Measurements from ENCODE around the gene TSPYL1.
"Not testable (repeated sequence)": the region's sequence is repeated elsewhere in the genome, so short reads cannot be mapped to it uniquely, and the experiment has no call there.

The TSPYL1 gene

GRCh38 chr6:116279232-116280160, at the start of gene TSPYL1:
TSS of gene TSPYL1 (minus strand) at chr6:116279930. CDS start at chr6:116279830, 100 bp downstream.
- Histone ChIP-seq H3K27ac (ENCODE audit: low read depth, low read length) (peak within 1 kb of the TSS; percentile 98), H3K27me3 (ENCODE audit: control insufficient read depth in 1 of 2, insufficient read depth in 2 of 2, low read length in 2 of 2) (no peaks in the 10 kb centered on the region), H3K9me3 (ENCODE audit: low read length) (no peaks in the 10 kb centered on the region), H3K4me1 (ENCODE audit: insufficient read depth, low read length) (peaks cover 46% of the 10 kb centered on the region), H3K9ac (ENCODE audit: low read length) (peak within 1 kb of the TSS; percentile 83), H3K36me3 (ENCODE audit: insufficient read depth, low read length) (peaks cover 8% of the 10 kb centered on the region), H3K4me3 (ENCODE audit: low read depth in 1 of 2, low read length in 2 of 2) (peak within 1 kb of the TSS; percentile 67 to 97)

GRCh38 chr6:116329156-116329555, 49.4 kb upstream of the TSPYL1 start:
- Histone ChIP-seq H3K27me3 (ENCODE audit: control insufficient read depth in 1 of 2, insufficient read depth in 2 of 2, low read length in 2 of 2) (no peaks in the 10 kb centered on the region), H3K36me3 (ENCODE audit: insufficient read depth, low read length) (no peaks in the 10 kb centered on the region), H3K4me1 (ENCODE audit: insufficient read depth, low read length) (no peaks in the 10 kb centered on the region), H3K9me3 (ENCODE audit: low read length) (no peaks in the 10 kb centered on the region), H3K27ac (ENCODE audit: low read depth, low read length) (no peak overlapping the region), H3K4me3 (ENCODE audit: low read depth in 1 of 2, low read length in 2 of 2) (no peak overlapping the region), H3K9ac (ENCODE audit: low read length) (no peak overlapping the region)

GRCh38 chr6:116328528-116328903, 48.8 kb upstream of the TSPYL1 start:
- Histone ChIP-seq H3K9me3 (ENCODE audit: low read length) (no peaks in the 10 kb centered on the region), H3K4me1 (ENCODE audit: insufficient read depth, low read length) (no peaks in the 10 kb centered on the region), H3K36me3 (ENCODE audit: insufficient read depth, low read length) (no peaks in the 10 kb centered on the region), H3K27ac (ENCODE audit: low read depth, low read length) (no peak overlapping the region), H3K9ac (ENCODE audit: low read length) (no peak overlapping the region), H3K27me3 (ENCODE audit: control insufficient read depth in 1 of 2, insufficient read depth in 2 of 2, low read length in 2 of 2) (no peaks in the 10 kb centered on the region), H3K4me3 (ENCODE audit: low read depth in 1 of 2, low read length in 2 of 2) (no peak overlapping the region)

GRCh38 chr6:116327803-116328527, 48.2 kb upstream of the TSPYL1 start:
- no peak overlapping the region for H3K27ac ChIP-seq (ENCODE audit: low read depth, low read length)

GRCh38 chr6:116326996-116327395, 47.3 kb upstream of the TSPYL1 start:
- H3K9ac ChIP-seq (ENCODE audit: low read length): no peak overlapping the region
- H3K4me1 ChIP-seq (ENCODE audit: insufficient read depth, low read length): no peaks in the 10 kb centered on the region
- H3K27me3 ChIP-seq (ENCODE audit: control insufficient read depth in 1 of 2, insufficient read depth in 2 of 2, low read length in 2 of 2): no peaks in the 10 kb centered on the region
- no peak overlapping the region for H3K4me3 ChIP-seq (ENCODE audit: low read depth in 1 of 2, low read length in 2 of 2)
- no peaks in the 10 kb centered on the region for H3K36me3 ChIP-seq (ENCODE audit: insufficient read depth, low read length)
- H3K27ac ChIP-seq (ENCODE audit: low read depth, low read length): no peak overlapping the region
- no peaks in the 10 kb centered on the region for H3K9me3 ChIP-seq (ENCODE audit: low read length)

More at GRCh38 chr6:116327803-116328527, 48.2 kb upstream of the TSPYL1 start:
- Histone ChIP-seq H3K9me3 (ENCODE audit: low read length) (no peaks in the 10 kb centered on the region), H3K4me1 (ENCODE audit: insufficient read depth, low read length) (no peaks in the 10 kb centered on the region), H3K9ac (ENCODE audit: low read length) (no peak overlapping the region), H3K4me3 (ENCODE audit: low read depth in 1 of 2, low read length in 2 of 2) (no peak overlapping the region), H3K36me3 (ENCODE audit: insufficient read depth, low read length) (no peaks in the 10 kb centered on the region), H3K27me3 (ENCODE audit: control insufficient read depth in 1 of 2, insufficient read depth in 2 of 2, low read length in 2 of 2) (no peaks in the 10 kb centered on the region)

- no peak overlapping the region for H3K9ac ChIP-seq (ENCODE audit: low read length)
- no peak overlapping the region for H3K27ac ChIP-seq (ENCODE audit: low read depth, low read length)
- no peaks in the 10 kb centered on the region for H3K9me3 ChIP-seq (ENCODE audit: low read length)
- H3K4me1 ChIP-seq (ENCODE audit: insufficient read depth, low read length): no peaks in the 10 kb centered on the region
- H3K27me3 ChIP-seq (ENCODE audit: control insufficient read depth in 1 of 2, insufficient read depth in 2 of 2, low read length in 2 of 2): no peaks in the 10 kb centered on the region
- H3K36me3 ChIP-seq (ENCODE audit: insufficient read depth, low read length): no peaks in the 10 kb centered on the region
- no peak overlapping the region for H3K4me3 ChIP-seq (ENCODE audit: low read depth in 1 of 2, low read length in 2 of 2)
Measured at GRCh38 chr6:116326181-116326671, 46.5 kb upstream of the TSPYL1 start.

- H3K9ac ChIP-seq (ENCODE audit: low read length); H3K4me1 ChIP-seq (ENCODE audit: insufficient read depth, low read length); H3K4me3 ChIP-seq (ENCODE audit: low read depth in 1 of 2, low read length in 2 of 2); H3K36me3 ChIP-seq (ENCODE audit: insufficient read depth, low read length); H3K27me3 ChIP-seq (ENCODE audit: control insufficient read depth in 1 of 2, insufficient read depth in 2 of 2, low read length in 2 of 2); H3K9me3 ChIP-seq (ENCODE audit: low read length); H3K27ac ChIP-seq (ENCODE audit: low read depth, low read length): not testable (repeated sequence)
Measured at GRCh38 chr6:116325634-116326132, 46.0 kb upstream of the TSPYL1 start.

GRCh38 chr6:116323863-116324262, 44.1 kb upstream of the TSPYL1 start:
- Histone ChIP-seq H3K36me3 (ENCODE audit: insufficient read depth, low read length) (no peaks in the 10 kb centered on the region), H3K9ac (ENCODE audit: low read length) (no peak overlapping the region), H3K4me3 (ENCODE audit: low read depth in 1 of 2, low read length in 2 of 2) (no peak overlapping the region), H3K4me1 (ENCODE audit: insufficient read depth, low read length) (no peaks in the 10 kb centered on the region), H3K9me3 (ENCODE audit: low read length) (no peaks in the 10 kb centered on the region), H3K27ac (ENCODE audit: low read depth, low read length) (no peak overlapping the region), H3K27me3 (ENCODE audit: control insufficient read depth in 1 of 2, insufficient read depth in 2 of 2, low read length in 2 of 2) (no peaks in the 10 kb centered on the region)

- H3K36me3 ChIP-seq (ENCODE audit: insufficient read depth, low read length); H3K4me3 ChIP-seq (ENCODE audit: low read depth in 1 of 2, low read length in 2 of 2); H3K9ac ChIP-seq (ENCODE audit: low read length); H3K27ac ChIP-seq (ENCODE audit: low read depth, low read length); H3K9me3 ChIP-seq (ENCODE audit: low read length); H3K27me3 ChIP-seq (ENCODE audit: control insufficient read depth in 1 of 2, insufficient read depth in 2 of 2, low read length in 2 of 2); H3K4me1 ChIP-seq (ENCODE audit: insufficient read depth, low read length): not testable (repeated sequence)
Measured at GRCh38 chr6:116321933-116322332, 42.2 kb upstream of the TSPYL1 start.

GRCh38 chr6:116316772-116317467, 37.2 kb upstream of the TSPYL1 start:
- H3K4me1 ChIP-seq (ENCODE audit: insufficient read depth, low read length): no peaks in the 10 kb centered on the region

GRCh38 chr6:116314878-116315277, 35.1 kb upstream of the TSPYL1 start:
- Histone ChIP-seq H3K36me3 (ENCODE audit: insufficient read depth, low read length) (no peaks in the 10 kb centered on the region), H3K27ac (ENCODE audit: low read depth, low read length) (no peak overlapping the region), H3K9me3 (ENCODE audit: low read length) (no peaks in the 10 kb centered on the region), H3K4me1 (ENCODE audit: insufficient read depth, low read length) (no peaks in the 10 kb centered on the region), H3K9ac (ENCODE audit: low read length) (no peak overlapping the region), H3K27me3 (ENCODE audit: control insufficient read depth in 1 of 2, insufficient read depth in 2 of 2, low read length in 2 of 2) (no peaks in the 10 kb centered on the region), H3K4me3 (ENCODE audit: low read depth in 1 of 2, low read length in 2 of 2) (no peak overlapping the region)

More at GRCh38 chr6:116316772-116317467, 37.2 kb upstream of the TSPYL1 start:
- no peaks in the 10 kb centered on the region for H3K9me3 ChIP-seq (ENCODE audit: low read length)
- no peaks in the 10 kb centered on the region for H3K36me3 ChIP-seq (ENCODE audit: insufficient read depth, low read length)
- no peak overlapping the region for H3K9ac ChIP-seq (ENCODE audit: low read length)
- H3K27me3 ChIP-seq (ENCODE audit: control insufficient read depth in 1 of 2, insufficient read depth in 2 of 2, low read length in 2 of 2): no peaks in the 10 kb centered on the region
- H3K27ac ChIP-seq (ENCODE audit: low read depth, low read length): no peak overlapping the region
- no peak overlapping the region for H3K4me3 ChIP-seq (ENCODE audit: low read depth in 1 of 2, low read length in 2 of 2)
